Transverse colon (tissue), 4 donors: ENCODE measurements around the gene UQCC3. TPM values are rescaled to one million over a fixed set of nuclear protein-coding genes. Genes with fewer than 3 reads are reported as not detected.

ENCODE experiments used
- DNase-seq: peaks from one replicate; pipeline ENCODE4 v3.0.0-alpha.2; 2019
- H3K27ac ChIP-seq, 4 donors: fragments of 200-600 bp; sonication (generic); 2 replicates each; pipeline ENCODE4 v1.5.1; 2016 to 2018; ENCODE audit warnings: inconsistent platforms in 4 of 4
- H3K27me3 ChIP-seq: fragments of 200-600 bp; sonication (generic); 2 replicates; pipeline ENCODE4 v1.5.1; 2017; ENCODE audit warnings: inconsistent platforms
- H3K36me3 ChIP-seq, 4 donors: fragments of 200-600 bp; sonication (generic); 2 replicates each; pipeline ENCODE4 v1.5.1; 2017 to 2019; ENCODE audit warnings: inconsistent platforms in 4 of 4
- H3K4me1 ChIP-seq, 4 donors: fragments of 200-600 bp; sonication (generic); 2 replicates each; pipeline ENCODE4 v1.5.1; 2017 to 2020; ENCODE audit warnings: inconsistent platforms in 4 of 4
- H3K4me3 ChIP-seq, 4 donors: fragments of 200-600 bp; sonication (generic); 1 replicate in 1 of 4; 2 replicates in 3 of 4; pipeline versions ENCODE4 v1.5.1 to v1.6.1; 2017 to 2019; ENCODE audit warnings: inconsistent platforms in 4 of 4
- H3K9me3 ChIP-seq, 2 donors: fragments of 200-600 bp; sonication (generic); 2 replicates each; pipeline ENCODE4 v1.5.1; 2017 to 2019; ENCODE audit warnings: inconsistent platforms in 2 of 2
- CTCF ChIP-seq, 5 experiments: fragments of 200-600 bp in 3 of 5; fragments of 450-650 bp in 2 of 5; sonication (generic) in 3 of 5; IDR thresholded peaks; 1 replicate in 2 of 5; 2 replicates in 3 of 5; pipeline ENCODE4 v1.5.1; 2016 to 2017; ENCODE audit warnings: antibody characterized with exemption in 5 of 5, inconsistent platforms in 3 of 5, mild to moderate bottlenecking in 2 of 5, moderate library complexity in 1 of 5
- EP300 ChIP-seq: sonication (generic); formaldehyde crosslinking; IDR thresholded peaks from one replicate; pipeline ENCODE4 v1.6.1; 2017; ENCODE audit warnings: antibody characterized with exemption, low read depth
- POLR2A ChIP-seq: fragments of 450-650 bp; IDR thresholded peaks from one replicate; pipeline ENCODE4 v1.6.1; 2016; ENCODE audit warnings: antibody characterized with exemption, mild to moderate bottlenecking, moderate library complexity
- POLR2AphosphoS5 ChIP-seq, 3 donors: sonication (generic); formaldehyde crosslinking; IDR thresholded peaks; one replicate each; pipeline ENCODE4 v1.6.1; 2016; ENCODE audit warnings: antibody characterized with exemption in 3 of 3
- WGBS, 2 donors: methylation state at CpG; one replicate each; pipeline ENCODE4 v1.1.5; 2018; ENCODE audit warnings: low coverage in 1 of 2; 5-methylcytosine and 5-hydroxymethylcytosine counted together
- in situ Hi-C, 4 donors: fragments of 200-750 bp; cut with MboI; loops; one replicate each; pipeline versions ENCODE4 v1.15.0 to v1.15.1; 2017; ENCODE audit warnings: low sequenced_read_pairs in 3 of 4, low pct_ligation_motif_present in 1 of 4, low pct_unique_long_range_greater_than_20kb in 1 of 4
- intact Hi-C: fragments of 100-400 bp; cut with DNase I; formaldehyde crosslinking; loops from one replicate; pipeline ENCODE4 v1.15.1; 2023; ENCODE audit warnings: low total_unique reads
- total RNA-seq, 4 donors: library from RNA; depleted of rRNA; stranded (reverse); fragments of >200 nt; gene quantifications; one replicate each; pipeline ENCODE4 v1.1.0, GENCODE V29; 2016

The UQCC3 gene
- total RNA-seq, 4 donors from 2014 or later = 6.4 to 26.2 (median 15.3) TPM

- in situ Hi-C loops (no loop called here), intact Hi-C loops (no loop called here)
- Histone ChIP-seq H3K4me1 (peaks cover 14 to 46% (median 22%) of the 10 kb centered on the region in 4 donors), H3K27ac (peak overlapping the region; percentile 62 to 68 (median 66)), H3K36me3 (peaks cover 0 to 53% (median 11%) of the 10 kb centered on the region in 4 donors), H3K4me3 (no peak overlapping the region), H3K9me3 (no peaks in the 10 kb centered on the region), H3K27me3 (no peaks in the 10 kb centered on the region)
- DNase-seq = no peak
- TF ChIP-seq POLR2A = no peak
- 26 to 39% methylated on average over 3 of the region's 3 CpGs for WGBS, 2 donors
These were observed 41.4 kb downstream of the UQCC3 start for GRCh38 chr11:62712861-62713260.

- TF ChIP-seq EP300 (no peak), CTCF (IDR thresholded peaks at IDR 0.05) (peak in 1 of 5 experiments; percentile 16)
- Histone ChIP-seq H3K4me3 (no peak overlapping the region), H3K27ac (peak overlapping the region; percentile 62 to 68 (median 66)), H3K27me3 (no peaks in the 10 kb centered on the region), H3K36me3 (peaks cover 0 to 54% (median 13%) of the 10 kb centered on the region in 4 donors), H3K4me1 (peaks cover 13 to 42% (median 21%) of the 10 kb centered on the region in 4 donors), H3K9me3 (no peaks in the 10 kb centered on the region)
- intact Hi-C loops = no loop called here
- DNase-seq = peak; percentile 56
- 13 to 54% methylated on average over 1 to 2 of the region's 2 CpGs for WGBS, 2 donors
- in situ Hi-C loops = no loop called here
These were observed 41.9 kb downstream of the UQCC3 start for GRCh38 chr11:62713343-62713742.

- Histone ChIP-seq H3K4me1 (peaks cover 0 to 27% (median 7%) of the 10 kb centered on the region in 4 donors), H3K27ac (no peak overlapping the region), H3K9me3 (no peaks in the 10 kb centered on the region), H3K27me3 (no peaks in the 10 kb centered on the region), H3K36me3 (peaks cover 0 to 73% (median 30%) of the 10 kb centered on the region in 4 donors), H3K4me3 (no peak overlapping the region)
- DNase-seq = no peak
- intact Hi-C loops = no loop called here
- 87 to 90% methylated on average over 13 to 24 of the region's 24 CpGs for WGBS, 2 donors
- TF ChIP-seq POLR2A (no peak), CTCF (IDR thresholded peaks at IDR 0.05) (no peak), POLR2AphosphoS5 (IDR thresholded peaks at IDR 0.05) (no peak), EP300 (no peak)
- in situ Hi-C loops = no loop called here
These were observed 44.0 kb downstream of the UQCC3 start for GRCh38 chr11:62715150-62716130.

GRCh38 chr11:62716206-62716605, 44.7 kb downstream of the UQCC3 start:
- DNase-seq = no peak
- intact Hi-C loops = no loop called here
- Histone ChIP-seq H3K27me3 (no peaks in the 10 kb centered on the region), H3K4me1 (peaks cover 0 to 23% (median 5%) of the 10 kb centered on the region in 4 donors), H3K9me3 (no peaks in the 10 kb centered on the region), H3K4me3 (no peak overlapping the region), H3K36me3 (peaks cover 0 to 77% (median 34%) of the 10 kb centered on the region in 4 donors), H3K27ac (no peak overlapping the region)
- TF ChIP-seq CTCF (IDR thresholded peaks at IDR 0.05) (no peak), POLR2A (no peak), POLR2AphosphoS5 (IDR thresholded peaks at IDR 0.05) (no peak), EP300 (no peak)
- in situ Hi-C loops = no loop called here
- 79 to 91% methylated on average over 5 of the region's 5 CpGs for WGBS, 2 donors
